Fibroblast of skin of scalp (primary cell): ENCODE measurements around the gene LBHD1. TPM values are rescaled to one million over a fixed set of nuclear protein-coding genes. Genes with fewer than 3 reads are reported as not detected.
A peak's percentile ranks its signal among the peaks of the same experiment; 100 is the strongest.
"Not testable (repeated sequence)": the region's sequence is repeated elsewhere in the genome, so short reads cannot be mapped to it uniquely, and the experiment has no call there.

Experiments
- DNase-seq: peaks from one replicate; pipeline ENCODE4 v3.0.0-alpha.2; 2013
- polyA plus RNA-seq, 2 experiments: library from polyadenylated mRNA; unstranded; fragments of 120-200 nt; gene quantifications; one replicate each; pipeline ENCODE4 v1.2.1, GENCODE V29; 2013; ENCODE audit not compliant: insufficient read length in 2 of 2

The LBHD1 gene
- 3.1 TPM for polyA plus RNA-seq (2013, experiment 1 of 2; ENCODE audit: insufficient read length)
- 3.9 TPM for polyA plus RNA-seq (2013, experiment 2 of 2; ENCODE audit: insufficient read length)

- peak; percentile 88 for DNase-seq
Observed at GRCh38 chr11:62671608-62672389, at the start of gene LBHD1, which contains the start of gene UQCC3. Gene LBHD1 (minus strand): TSS chr11:62672267. CDS start chr11:62670031, 2,236 bp downstream. Gene UQCC3 (plus strand): TSS chr11:62671673. CDS start chr11:62671746, 73 bp downstream.

- no peak for DNase-seq
Observed at GRCh38 chr11:62719302-62719978, 47.4 kb upstream of the LBHD1 start.

DNA sequence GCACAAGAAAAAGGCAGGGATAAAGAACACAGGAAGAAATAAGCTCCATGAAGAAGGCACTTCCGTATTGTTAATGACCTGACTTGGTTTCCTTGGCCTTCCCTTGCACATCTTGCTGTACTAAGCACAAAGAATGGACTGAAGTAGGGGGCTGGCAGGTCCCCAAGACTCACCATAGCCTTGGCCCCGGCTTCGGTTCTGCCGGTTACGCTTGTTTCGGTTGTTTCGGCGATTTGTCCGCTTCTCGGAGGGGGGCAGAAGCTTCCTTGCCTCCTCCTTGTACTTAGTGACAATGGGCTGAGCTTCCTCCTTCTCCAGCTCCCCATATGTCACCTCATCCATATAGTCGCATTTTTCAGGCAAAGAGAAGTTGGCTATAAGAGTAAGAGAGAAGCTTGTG, 44.7 kb upstream of the LBHD1 start:
- no peak for DNase-seq

DNA sequence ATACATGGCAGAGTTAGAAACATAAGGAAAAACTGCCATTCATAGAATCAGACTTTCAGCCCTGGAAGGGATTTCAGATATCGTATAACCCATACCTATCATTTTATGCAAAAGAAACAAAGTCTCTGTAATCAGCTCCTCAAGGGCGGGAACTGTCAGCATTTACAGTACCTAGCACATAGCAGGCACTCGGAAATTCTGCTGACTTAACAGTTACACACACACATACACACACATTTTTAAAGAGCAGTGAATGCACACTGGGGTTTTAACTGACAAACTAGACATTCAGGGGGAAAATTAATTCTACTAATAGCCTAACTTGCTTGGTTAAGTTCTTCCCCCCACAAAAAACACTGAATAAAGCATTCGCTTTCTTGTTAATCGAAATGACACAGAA, 44.1 kb upstream of the LBHD1 start:
- DNase-seq: no peak

GRCh38 chr11:62715150-62716130, 43.4 kb upstream of the LBHD1 start:
- DNase-seq: no peak

- no peak for DNase-seq
Observed at GRCh38 chr11:62713343-62713742, 41.3 kb upstream of the LBHD1 start.

- no peak for DNase-seq
Observed at GRCh38 chr11:62712861-62713260, 40.8 kb upstream of the LBHD1 start.

DNA sequence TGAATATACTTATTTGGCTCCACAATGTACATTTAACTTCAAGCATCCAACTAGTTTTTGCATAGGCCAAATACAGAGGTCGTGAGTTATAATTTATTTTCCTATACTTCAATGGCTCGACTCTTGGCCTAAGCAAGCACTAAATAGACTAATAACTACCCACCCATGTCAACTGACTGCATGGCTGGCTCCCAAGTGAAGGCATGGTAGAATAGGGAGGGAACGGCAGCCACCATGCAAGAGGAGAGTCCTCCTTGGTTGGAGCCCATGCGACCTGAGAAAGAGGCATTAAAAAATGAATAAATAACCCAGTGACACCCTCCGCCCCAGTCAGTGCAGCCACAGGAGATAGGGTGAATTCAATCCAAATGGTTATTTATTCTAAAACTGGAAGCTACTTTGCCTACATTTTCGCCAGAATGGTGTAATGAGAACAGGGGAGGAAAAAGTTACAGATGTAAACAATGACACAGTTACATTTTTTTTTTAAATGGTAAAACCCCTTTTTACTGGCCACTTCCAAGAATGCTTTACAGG, 40.3 kb upstream of the LBHD1 start:
- no peak for DNase-seq

- DNase-seq: no peak
Observed at GRCh38 chr11:62710001-62710345, 37.9 kb upstream of the LBHD1 start.

- peak; percentile 98 for DNase-seq
Observed at GRCh38 chr11:62709247-62710000, 37.4 kb upstream of the LBHD1 start.

DNA sequence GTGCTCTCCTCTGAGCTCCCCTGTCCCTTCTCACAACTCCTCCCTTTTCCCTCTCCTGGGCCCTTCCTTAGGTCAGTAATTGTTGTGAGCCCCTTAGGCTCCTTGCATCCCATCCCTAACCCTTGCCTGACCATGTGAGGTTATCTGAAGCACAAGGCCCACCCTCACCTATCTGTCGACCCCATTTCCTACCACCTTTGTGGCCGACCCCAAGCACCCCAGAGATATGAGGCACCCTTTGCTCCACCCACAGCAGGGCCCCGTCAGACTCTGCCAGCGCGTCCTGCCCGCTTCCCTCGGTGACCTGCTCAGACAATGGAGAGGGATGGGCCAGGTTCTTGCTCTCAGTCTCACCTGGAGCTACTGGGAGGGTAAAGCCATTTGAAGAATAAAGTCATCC, 36.7 kb upstream of the LBHD1 start:
- no peak for DNase-seq

GRCh38 chr11:62708392-62708791, 36.3 kb upstream of the LBHD1 start:
- no peak for DNase-seq

DNA sequence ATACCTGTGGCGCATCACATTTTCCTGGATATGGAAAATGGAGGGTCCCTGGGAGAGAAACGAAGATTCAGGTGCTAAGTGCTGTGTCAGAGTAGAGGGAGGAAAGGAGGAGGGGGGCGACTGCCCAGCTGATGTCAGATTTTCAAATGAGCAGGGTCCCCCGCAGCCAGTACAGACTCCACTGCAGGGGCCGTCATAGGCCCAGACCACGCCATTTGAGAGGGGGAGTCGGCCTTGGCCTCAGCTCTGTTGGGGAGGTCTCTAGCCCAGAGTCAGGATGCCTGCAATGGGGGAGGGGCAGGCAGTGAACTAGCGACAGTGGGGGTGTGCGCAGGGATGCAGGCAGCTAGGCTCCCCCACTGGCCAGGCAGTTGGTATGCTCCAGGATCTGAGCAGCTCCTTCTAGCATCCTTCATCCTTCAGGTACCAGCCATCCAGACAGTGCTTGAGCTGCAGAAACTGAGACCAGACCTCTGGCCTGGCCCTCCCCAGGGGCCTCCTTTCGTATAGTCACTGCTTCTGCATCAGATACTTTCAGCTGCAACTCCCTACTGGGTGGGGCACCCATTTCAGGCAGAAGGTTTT, 35.3 kb upstream of the LBHD1 start, which contains the start of the genes BSCL2 and GNG3:
TSS of gene BSCL2 (minus strand) at position 148 of the 585 bp plus-strand sequence. CDS start 229 bp downstream, outside the sequence.
TSS of gene GNG3 (plus strand) at position 400 of the 585 bp plus-strand sequence. CDS start 620 bp downstream, outside the sequence.
- no peak for DNase-seq

DNA sequence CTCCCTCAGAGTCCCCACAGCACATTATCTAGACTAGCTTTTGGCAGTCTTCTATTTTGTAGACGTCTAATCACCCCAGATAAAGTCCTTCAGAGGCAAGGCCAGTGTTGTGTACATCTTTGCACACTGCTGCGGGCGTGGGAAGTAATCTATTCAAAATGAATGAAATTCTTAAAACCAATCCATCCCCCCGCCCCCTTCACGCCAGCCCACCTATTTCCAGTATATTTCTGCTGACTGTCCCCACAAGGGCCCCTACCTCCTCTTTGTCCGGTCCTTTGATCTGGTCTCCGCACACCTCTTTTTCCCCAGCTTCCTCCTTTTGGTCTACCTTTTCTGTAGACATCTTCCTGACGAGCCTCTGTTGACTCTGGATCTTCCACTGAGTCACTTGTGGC, 34.8 kb upstream of the LBHD1 start:
- no peak for DNase-seq

- peak; percentile 94 for DNase-seq
Observed at GRCh38 chr11:62705880-62706849, 34.1 kb upstream of the LBHD1 start.

- no peak for DNase-seq
Observed at GRCh38 chr11:62705413-62705812, 33.3 kb upstream of the LBHD1 start.

GRCh38 chr11:62703921-62704320, 31.9 kb upstream of the LBHD1 start:
- not testable (repeated sequence) for DNase-seq

DNA sequence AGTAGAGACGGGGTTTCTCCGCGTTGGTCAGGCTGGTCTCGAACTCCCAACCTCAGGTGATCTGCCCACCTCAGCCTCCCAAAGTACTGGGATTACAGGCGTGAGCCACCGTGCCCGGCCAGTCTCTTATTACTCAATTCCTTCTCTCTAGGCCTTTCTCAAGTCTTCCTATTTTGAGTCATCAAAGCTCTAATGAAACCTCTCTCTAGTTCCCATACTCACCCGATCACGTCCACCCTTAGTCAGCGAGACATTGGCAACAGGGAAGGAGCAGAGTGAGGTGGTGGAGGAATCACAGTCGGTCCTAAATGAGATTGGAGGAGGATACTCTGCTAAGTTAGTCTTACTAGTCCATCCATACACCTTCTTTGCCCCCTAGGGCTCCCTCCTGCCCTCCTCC, 30.2 kb upstream of the LBHD1 start:
- DNase-seq: no peak

- DNase-seq: peak; percentile 76
Observed at GRCh38 chr11:62694455-62695167, 22.5 kb upstream of the LBHD1 start.
